Activated CD4-positive, alpha-beta T cell treated with anti-CD3 and anti-CD28 coated beads for 4 hours (primary cell): Measurements from ENCODE around the gene CCDC30.
A peak's percentile ranks its signal among the peaks of the same experiment; 100 is the strongest.
"Not testable (repeated sequence)": the region's sequence is repeated elsewhere in the genome, so short reads cannot be mapped to it uniquely, and the experiment has no call there.

ENCODE experiments used
- DNase-seq, 2 donors: peaks; one replicate each; pipeline ENCODE4 v3.0.0-alpha.2; 2020

The CCDC30 gene

DNA sequence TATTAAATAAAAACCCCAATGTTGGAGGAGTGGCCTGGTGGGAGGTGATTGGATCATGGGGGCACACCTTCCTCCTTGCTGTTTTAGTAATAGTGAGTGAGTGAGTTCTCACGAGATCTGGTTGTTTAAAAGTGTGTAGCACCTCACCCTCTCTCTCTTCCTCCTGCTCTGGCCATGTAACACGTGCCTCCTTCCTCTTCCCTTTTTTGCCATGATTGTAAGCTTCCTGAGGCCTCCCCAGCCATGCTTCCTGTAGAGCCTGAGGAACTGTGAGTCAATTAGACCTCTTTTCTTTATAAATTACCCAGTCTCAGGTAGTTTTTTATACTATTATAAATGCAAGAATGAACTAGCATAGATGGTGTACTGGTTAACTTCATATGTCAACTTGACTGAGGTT lies 68.0 kb downstream of the CCDC30 start:
- no peak for DNase-seq

- DNase-seq, result no peak
These were observed 70.2 kb downstream of the CCDC30 start for GRCh38 chr1:42533101-42533863.

- no peak for DNase-seq
These were observed 78.0 kb downstream of the CCDC30 start for GRCh38 chr1:42541104-42541503.

DNA sequence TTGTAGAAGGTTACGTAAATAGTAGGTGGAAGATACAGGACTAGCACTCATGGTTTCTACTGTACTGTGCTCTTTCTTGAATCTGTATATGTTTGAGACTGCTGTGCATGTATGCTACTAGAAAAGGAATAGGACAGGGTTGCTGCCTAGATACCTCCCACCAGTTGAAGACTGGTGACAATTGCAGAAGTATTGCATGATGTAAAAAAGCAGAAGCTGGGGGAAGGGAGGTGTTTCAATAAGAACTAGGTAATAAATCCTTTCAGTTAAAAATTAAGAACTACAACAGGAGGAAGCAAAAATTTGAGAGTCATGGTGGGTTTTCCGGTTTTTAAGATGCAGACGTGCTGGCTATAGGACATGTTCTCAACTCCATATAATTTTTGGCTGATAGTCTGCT lies 88.1 kb downstream of the CCDC30 start:
- no peak for DNase-seq

DNA sequence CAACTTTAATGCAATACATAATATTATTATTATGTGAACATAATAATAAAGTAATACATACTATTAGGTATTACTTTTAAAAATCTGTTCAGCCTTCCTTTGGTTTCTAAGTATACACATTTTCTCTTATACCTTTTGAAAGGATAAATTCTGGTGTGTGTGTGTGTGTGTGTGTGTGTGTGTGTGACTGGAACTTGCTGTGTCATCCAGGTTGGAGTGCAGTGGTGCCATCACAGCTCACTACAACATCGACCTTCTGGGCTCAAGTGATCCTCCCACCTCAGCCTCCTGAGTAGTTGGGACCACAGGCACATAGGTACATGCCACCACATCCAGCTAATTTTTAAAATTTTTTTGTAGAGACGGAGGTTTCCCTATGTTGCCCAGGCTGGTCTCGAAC lies 88.5 kb downstream of the CCDC30 start:
- DNase-seq, result no peak

DNA sequence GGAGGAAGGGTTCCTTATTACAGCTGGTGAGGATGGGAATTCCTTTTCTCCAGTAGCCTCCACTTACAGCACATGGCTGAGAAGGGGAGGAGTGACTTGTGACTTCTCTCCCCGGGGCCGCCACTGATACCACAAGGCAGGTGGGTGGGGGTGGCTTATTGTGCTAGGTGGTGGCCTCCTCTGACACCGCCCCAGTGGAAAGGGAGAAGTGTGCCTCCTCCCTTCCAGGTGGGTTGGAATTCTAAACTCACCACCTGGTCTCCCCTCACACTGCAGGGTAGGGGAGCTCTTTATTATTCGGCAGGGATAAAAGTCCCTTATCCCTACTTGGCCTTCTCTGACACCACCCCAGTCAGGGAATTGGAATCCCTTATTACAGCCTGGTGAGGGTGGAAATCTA lies 89.5 kb downstream of the CCDC30 start:
- no peak for DNase-seq

DNA sequence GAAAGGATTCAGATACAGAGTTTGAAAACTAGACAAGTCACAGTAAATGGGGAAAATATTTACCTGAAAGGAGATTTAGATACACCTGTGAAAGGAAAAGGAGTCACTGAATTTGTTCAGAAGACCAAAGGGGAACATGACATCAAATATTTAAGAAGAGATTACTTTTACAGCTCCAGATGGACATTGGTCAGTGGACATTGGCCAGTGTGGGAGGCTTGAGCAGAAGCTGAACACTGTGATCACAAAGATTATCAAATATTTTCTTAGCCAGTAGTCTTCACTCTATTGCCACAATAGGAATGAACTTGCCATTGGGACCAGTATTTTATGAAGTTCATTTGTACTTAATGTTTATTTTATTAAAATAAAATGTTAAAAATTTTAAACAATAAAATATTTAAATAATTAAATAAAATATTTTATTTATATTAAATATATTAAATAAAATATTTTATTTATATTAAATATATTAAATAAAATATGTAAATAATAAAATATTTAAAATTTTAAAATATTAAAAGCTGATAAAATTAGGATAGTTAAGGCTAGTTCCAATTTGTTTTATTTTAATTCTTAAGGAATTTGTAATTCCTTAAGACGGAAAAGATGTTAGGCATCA lies 94.3 kb downstream of the CCDC30 start:
- no peak for DNase-seq

- no peak for DNase-seq
These were observed 104.0 kb downstream of the CCDC30 start for GRCh38 chr1:42567038-42567437.

GRCh38 chr1:42576935-42577334 lies 113.8 kb downstream of the CCDC30 start:
- no peak for DNase-seq

DNA sequence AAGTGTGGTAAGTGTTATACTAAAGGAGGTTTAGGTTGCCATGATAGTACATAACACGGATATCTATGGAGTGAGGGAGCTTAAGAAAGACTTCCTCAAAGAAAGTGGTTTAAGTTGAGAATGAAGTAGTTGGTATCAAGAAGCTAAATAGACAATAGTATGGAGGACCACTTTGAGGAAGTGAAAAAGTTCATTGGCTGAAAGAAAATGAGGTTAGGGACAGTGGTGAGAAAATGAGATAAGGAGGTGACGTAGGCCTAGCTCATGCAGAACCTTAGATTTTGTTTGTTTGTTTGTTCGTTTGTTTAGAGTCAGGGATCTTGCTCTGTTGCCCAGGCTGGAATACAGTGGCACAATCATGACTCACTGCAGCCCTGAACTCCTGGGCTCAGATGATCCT lies 122.9 kb downstream of the CCDC30 start:
- no peak for DNase-seq

GRCh38 chr1:42587753-42588152 lies 124.7 kb downstream of the CCDC30 start:
- no peak for DNase-seq

- DNase-seq, result no peak
These were observed 129.7 kb downstream of the CCDC30 start for GRCh38 chr1:42592811-42593210.

DNA sequence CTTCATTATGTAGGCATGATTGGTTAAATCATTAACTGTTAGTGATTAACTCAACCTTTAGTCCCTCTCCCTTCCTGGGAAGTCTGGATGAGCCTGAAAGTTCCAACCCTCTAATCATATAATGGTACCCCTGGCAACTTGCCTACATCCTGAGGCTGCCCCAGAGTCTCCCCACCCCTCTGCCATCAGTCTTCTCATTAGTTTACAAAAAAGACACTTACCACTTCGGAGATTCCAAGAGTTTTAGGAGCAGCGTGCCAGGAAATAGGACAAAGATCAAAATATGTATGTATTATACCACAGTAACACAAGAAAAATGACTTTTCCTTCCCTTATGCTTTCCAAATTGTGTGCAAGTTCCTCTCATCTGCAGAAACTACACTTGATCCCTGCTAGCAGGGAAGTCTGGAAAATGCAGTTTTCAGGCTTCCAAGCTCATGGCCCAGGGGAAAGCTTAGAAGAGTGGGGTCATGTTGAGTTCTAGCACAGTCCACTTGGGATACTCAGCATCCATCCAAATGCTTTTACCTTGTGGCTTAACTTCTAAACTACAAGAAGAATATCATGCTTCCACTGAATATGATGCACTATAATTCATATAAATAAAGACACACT lies 130.5 kb downstream of the CCDC30 start:
- DNase-seq, result no peak

DNA sequence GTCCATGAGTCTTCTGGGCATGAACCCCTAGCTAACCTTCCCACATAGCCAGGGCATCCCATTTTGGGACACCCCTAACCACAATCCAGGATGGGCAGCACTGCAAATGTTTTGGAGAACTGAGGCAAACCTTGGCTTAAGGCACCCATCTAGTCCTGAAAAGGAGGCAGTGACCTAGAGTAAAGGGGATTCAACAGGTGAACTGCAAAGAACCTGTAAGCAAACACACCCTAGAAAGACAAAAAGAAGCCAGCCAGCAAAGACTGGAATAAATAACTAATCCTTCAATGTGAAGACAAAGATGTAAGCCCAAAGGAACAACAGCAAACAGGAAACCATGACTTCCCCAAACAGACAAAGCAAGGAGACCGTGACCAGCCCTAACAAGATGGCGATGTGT lies 138.4 kb downstream of the CCDC30 start:
- no peak for DNase-seq

DNA sequence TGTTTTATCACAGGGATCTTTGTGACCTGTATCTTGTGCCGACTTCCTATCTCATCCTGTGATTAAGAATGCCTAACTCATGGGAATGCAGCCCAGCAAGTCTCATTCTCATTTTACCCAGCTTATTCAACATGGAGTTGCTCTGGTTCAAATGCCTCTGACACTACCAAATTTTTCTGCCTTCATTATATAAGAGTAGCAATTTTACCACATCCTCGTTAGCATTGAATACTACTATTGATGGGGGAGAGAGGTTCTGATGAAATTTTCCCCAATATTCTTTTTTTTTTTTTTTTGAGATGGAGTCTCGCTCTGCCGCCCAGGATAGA lies 150.7 kb downstream of the CCDC30 start:
- DNase-seq, result no peak

DNA sequence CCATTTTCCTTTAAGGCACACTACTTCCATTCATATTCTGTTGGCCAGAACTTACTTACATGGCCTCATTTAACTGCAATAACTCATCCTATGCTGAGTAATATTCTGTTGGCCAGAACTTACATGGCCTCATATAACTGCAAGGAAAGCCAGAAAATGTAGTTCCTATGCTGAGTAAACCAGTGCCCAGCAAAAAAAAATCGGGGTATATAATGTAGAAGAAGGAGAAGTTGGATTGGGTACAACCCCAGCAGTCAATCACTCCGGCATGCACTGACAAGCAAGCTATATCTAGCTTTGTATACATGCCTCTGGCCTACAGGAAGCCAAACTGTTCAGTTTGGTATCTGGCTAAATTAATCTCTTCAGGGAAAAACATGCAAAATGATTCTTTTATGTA lies 155.8 kb downstream of the CCDC30 start:
- DNase-seq, result no peak

- no peak for DNase-seq
These were observed 157.2 kb downstream of the CCDC30 start for GRCh38 chr1:42620307-42620706.

GRCh38 chr1:42621180-42621579 lies 158.1 kb downstream of the CCDC30 start:
- DNase-seq, result not testable (repeated sequence)

GRCh38 chr1:42627205-42627604 lies 164.1 kb downstream of the CCDC30 start:
- not testable (repeated sequence) for DNase-seq

DNA sequence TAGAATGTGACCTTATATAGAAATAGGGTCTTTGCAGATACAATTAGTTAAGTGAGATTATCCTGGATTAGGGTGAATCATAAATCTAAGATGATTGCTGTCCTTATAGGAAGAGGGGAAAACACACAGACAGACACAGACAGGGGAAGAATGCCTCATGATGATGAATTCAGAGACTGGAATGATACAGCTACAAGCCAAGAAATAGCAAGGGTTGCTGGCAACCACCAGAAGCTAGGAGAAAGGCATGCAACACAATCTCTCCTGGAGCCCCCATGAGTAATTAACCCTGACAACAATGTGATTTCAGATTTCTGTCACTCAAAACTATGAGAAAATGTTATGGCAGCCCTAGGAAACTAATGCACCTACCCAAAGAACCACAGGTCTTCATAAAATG lies 176.0 kb downstream of the CCDC30 start:
- no peak for DNase-seq

- DNase-seq, result no peak
These were observed 183.0 kb downstream of the CCDC30 start for GRCh38 chr1:42646056-42646455.

DNA sequence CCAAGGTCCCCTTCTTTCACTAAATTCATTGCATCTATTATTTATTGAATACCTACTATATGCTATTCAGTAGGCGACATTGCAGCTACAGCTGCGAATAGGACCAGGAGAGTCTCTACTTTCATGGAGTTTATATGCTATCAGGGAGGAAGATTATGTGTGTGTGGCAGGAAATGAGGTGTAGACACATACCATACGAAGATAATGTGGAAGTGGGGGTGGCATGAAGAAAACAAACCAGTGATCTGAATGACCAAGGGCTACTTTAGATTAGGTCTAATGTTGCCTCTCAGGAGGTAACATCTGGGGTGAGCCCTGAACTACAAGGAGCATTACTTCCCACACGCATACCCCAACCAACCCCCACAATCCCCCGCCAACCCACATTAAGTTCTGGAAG lies 194.1 kb downstream of the CCDC30 start:
- DNase-seq, result no peak

DNA sequence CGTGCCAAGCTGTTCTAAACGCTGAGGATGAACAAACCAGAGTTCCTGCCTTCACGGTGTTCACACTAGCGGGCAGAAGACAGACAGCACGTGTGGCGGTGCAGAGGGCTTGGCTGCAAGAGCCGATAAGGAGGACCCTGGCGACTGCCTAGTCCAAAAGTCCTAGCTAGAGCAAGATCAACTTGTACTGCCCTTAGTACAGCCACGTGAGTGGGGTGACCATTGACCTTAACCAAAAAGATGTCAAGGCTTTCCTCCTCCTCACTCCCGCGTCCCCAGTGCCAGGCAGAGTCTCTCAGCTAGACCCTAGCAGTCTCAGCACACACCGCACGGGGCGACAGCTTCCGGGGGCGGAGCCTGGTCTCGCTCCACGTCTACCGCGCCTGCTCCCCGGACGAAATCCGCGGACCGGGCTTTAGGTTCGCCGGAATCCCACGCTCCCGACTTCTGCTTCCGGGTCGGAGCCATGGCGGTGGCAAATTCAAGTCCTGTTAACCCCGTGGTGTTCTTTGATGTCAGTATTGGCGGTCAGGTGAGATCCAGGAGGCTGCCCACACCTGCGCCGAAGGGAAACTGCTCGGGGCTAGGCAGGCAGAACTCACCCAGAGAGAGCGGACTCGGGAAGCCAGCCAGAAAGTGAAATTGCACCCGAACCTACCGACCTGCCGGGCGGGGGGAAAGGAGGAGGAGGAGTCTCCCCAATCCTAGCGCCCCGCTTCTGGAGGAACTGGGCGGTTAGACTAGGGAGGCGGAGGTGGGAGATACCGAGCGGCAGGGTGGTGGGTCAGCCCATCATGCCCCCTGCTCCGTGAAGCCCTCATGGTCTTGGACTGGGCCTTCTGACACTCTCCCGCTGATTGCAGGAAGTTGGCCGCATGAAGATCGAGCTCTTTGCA lies 195.1 kb downstream of the CCDC30 start, which contains the start of gene PPIH:
TSS of gene PPIH (plus strand) at position 443 of the 896 bp plus-strand sequence. CDS start at position 467, 24 bp downstream.
- DNase-seq, result peak; percentile 92 to 94
